ENCODE results near the gene PDCD1.

GRCh38 chr2:241809383-241810306, 49.0 kb downstream of the PDCD1 start:
- TF ChIP-seq POLR2A (IDR thresholded peaks at IDR 0.05) (no peak), CTCF (IDR thresholded peaks at IDR 0.05) (no peak)

Measured in esophagus squamous epithelium (tissue), 4 donors.